Panc1 (cell line): ENCODE data around the gene PRKD3. TPM values are rescaled to one million over a fixed set of nuclear protein-coding genes. Genes with fewer than 3 reads are reported as not detected.

Source experiments
- ATAC-seq: fragments of 200-7000 bp; cut with Tn5 transposase; 2 replicates; pipeline ENCODE4 v1.9.1; 2020; ENCODE audit warnings: mild to moderate bottlenecking, moderate library complexity
- BruUV-seq: library from RNA; stranded (reverse); fragments of 400-500 nt; replicated peaks from 2 replicates; lab custom pipeline; 2021; lab: Mats Ljungman, UMichigan
- CTCF ChIA-PET: fragments of 300-600 bp; sonication (Branson Sonifier 250); formaldehyde crosslinking; loops from one replicate; lab custom pipeline; 2022; ENCODE audit warnings: antibody characterized with exemption; lab: Charles Lee
- POLR2A ChIA-PET: fragments of 300-600 bp; sonication (Branson Sonifier 250); formaldehyde crosslinking; loops from one replicate; lab custom pipeline; 2022; ENCODE audit warnings: antibody characterized with exemption; lab: Charles Lee
- DNase-seq: peaks from one replicate; pipeline ENCODE4 v3.0.0-alpha.2; 2010; ENCODE audit warnings: low read depth, low spot score
- H3K27ac ChIP-seq: 2 replicates; pipeline ENCODE4 v1.5.1; 2011; ENCODE audit warnings: mild to moderate bottlenecking, low read length, inconsistent platforms
- H3K27me3 ChIP-seq: fragments of 200-500 bp; sonication (Bioruptor generic); 2 replicates; pipeline ENCODE4 v1.6.0; 2014; ENCODE audit warnings: low read length, inconsistent platforms; ENCODE audit not compliant: control insufficient read depth, insufficient read depth
- H3K36me3 ChIP-seq: fragments of 200-500 bp; sonication (Bioruptor generic); 2 replicates; pipeline ENCODE4 v1.5.1; 2014; ENCODE audit warnings: inconsistent platforms, mild to moderate bottlenecking, low read length, moderate library complexity; ENCODE audit not compliant: control insufficient read depth, insufficient read depth
- H3K4me1 ChIP-seq: 2 replicates; pipeline ENCODE4 v1.5.1; 2011; ENCODE audit warnings: inconsistent platforms, mild to moderate bottlenecking, low read length, moderate library complexity; ENCODE audit not compliant: control insufficient read depth, insufficient read depth
- H3K4me3 ChIP-seq, 2 experiments: 2 replicates each; pipeline ENCODE4 v1.5.1; 2011 to 2012; ENCODE audit warnings: low read depth in 2 of 2, low read length in 2 of 2, mild to moderate bottlenecking in 2 of 2, inconsistent platforms in 1 of 2, moderate library complexity in 1 of 2
- H3K9me3 ChIP-seq: fragments of 200-500 bp; sonication (Bioruptor generic); 2 replicates; pipeline ENCODE4 v1.5.1; 2014; ENCODE audit warnings: low read depth, mild to moderate bottlenecking, inconsistent platforms, low read length, moderate library complexity; ENCODE audit not compliant: control insufficient read depth, insufficient read depth
- POLR2AphosphoS5 ChIP-seq: IDR thresholded peaks from 2 replicates; pipeline ENCODE4 v1.6.1; 2012; ENCODE audit warnings: mild to moderate bottlenecking, low read depth, low read length, moderate library complexity
- SIN3A ChIP-seq: IDR thresholded peaks from 2 replicates; pipeline ENCODE4 v1.6.1; 2012; ENCODE audit warnings: low read depth, mild to moderate bottlenecking, low read length, moderate library complexity, borderline replicate concordance; ENCODE audit not compliant: insufficient read depth
- TCF7L2 ChIP-seq: IDR thresholded peaks from 2 replicates; pipeline ENCODE4 v1.6.1; 2011; ENCODE audit warnings: mild to moderate bottlenecking, low read depth, low read length, inconsistent platforms
- in situ Hi-C: cut with HindIII; loops from 2 replicates; pipeline ENCODE4 v1.10.0; 2016; ENCODE audit warnings: low sequenced_read_pairs, low pct_unique_long_range_greater_than_20kb
- intact Hi-C: fragments of 100-400 bp; cut with micrococcal nuclease; formaldehyde crosslinking; loops from one replicate; pipeline ENCODE4 v1.10.0; 2022; ENCODE audit not compliant: unreplicated experiment
- total RNA-seq: library from RNA; stranded (reverse); gene quantifications from one replicate; pipeline ENCODE4 v1.2.1, GENCODE V29; 2021; ENCODE audit not compliant: unreplicated experiment
- TF ChIP-seq, protein P1 (sequence below): fragments of 450-650 bp; IDR thresholded peaks from 2 replicates; pipeline ENCODE4 v1.5.1; 2017; ENCODE audit warnings: mild to moderate bottlenecking
- TF ChIP-seq, protein P2 (sequence below), 2 experiments: IDR thresholded peaks; 2 replicates each; pipeline ENCODE4 v1.6.1; 2011 to 2012; ENCODE audit warnings: low read depth in 2 of 2, control low read depth in 1 of 2, low read length in 1 of 2, mild to moderate bottlenecking in 1 of 2, moderate library complexity in 1 of 2; ENCODE audit not compliant: insufficient read depth in 1 of 2

The PRKD3 gene
- total RNA-seq, 1 experiment from 2014 or later, result 21.8 TPM

DNA sequence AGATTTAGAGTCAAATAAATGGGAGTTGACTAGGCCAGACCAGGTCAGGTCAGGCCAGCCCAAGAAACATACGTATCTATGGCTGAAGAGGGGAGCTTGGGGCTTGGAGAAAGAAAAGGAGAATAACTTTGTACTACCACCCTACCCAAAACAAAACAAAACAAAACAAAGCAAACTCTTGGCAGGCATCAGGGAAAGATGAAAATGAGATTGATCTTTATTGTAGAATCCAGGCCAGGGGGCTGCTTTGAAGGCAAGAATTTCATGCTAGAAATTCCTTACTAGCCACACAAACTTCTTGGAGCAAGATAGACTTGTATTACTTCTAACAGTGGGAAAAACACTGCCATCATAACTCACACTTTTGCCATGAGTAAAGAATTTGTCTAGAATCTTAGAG, 46.0 kb upstream of the PRKD3 start:
- Histone ChIP-seq H3K36me3 (no peaks in the 10 kb centered on the region), H3K4me3 (no peak overlapping the region), H3K27me3 (peaks cover 8% of the 10 kb centered on the region; the same call in 1 of the 2 replicates), H3K4me1 (no peaks in the 10 kb centered on the region), H3K27ac (no peak overlapping the region), H3K9me3 (no peaks in the 10 kb centered on the region)
- POLR2A ChIA-PET, result no interaction called here
- no peak for DNase-seq
- no peak for ATAC-seq
- intact Hi-C loops (no loop called here), in situ Hi-C loops (no loop called here)
- no TSS peak for BruUV-seq
- CTCF ChIA-PET, result no interaction called here
- TF ChIP-seq TCF7L2 (no peak), SIN3A (no peak), POLR2AphosphoS5 (no peak)
- TF ChIP-seq, protein P1, sequence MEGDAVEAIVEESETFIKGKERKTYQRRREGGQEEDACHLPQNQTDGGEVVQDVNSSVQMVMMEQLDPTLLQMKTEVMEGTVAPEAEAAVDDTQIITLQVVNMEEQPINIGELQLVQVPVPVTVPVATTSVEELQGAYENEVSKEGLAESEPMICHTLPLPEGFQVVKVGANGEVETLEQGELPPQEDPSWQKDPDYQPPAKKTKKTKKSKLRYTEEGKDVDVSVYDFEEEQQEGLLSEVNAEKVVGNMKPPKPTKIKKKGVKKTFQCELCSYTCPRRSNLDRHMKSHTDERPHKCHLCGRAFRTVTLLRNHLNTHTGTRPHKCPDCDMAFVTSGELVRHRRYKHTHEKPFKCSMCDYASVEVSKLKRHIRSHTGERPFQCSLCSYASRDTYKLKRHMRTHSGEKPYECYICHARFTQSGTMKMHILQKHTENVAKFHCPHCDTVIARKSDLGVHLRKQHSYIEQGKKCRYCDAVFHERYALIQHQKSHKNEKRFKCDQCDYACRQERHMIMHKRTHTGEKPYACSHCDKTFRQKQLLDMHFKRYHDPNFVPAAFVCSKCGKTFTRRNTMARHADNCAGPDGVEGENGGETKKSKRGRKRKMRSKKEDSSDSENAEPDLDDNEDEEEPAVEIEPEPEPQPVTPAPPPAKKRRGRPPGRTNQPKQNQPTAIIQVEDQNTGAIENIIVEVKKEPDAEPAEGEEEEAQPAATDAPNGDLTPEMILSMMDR, result no peak
- TF ChIP-seq, protein P2, sequence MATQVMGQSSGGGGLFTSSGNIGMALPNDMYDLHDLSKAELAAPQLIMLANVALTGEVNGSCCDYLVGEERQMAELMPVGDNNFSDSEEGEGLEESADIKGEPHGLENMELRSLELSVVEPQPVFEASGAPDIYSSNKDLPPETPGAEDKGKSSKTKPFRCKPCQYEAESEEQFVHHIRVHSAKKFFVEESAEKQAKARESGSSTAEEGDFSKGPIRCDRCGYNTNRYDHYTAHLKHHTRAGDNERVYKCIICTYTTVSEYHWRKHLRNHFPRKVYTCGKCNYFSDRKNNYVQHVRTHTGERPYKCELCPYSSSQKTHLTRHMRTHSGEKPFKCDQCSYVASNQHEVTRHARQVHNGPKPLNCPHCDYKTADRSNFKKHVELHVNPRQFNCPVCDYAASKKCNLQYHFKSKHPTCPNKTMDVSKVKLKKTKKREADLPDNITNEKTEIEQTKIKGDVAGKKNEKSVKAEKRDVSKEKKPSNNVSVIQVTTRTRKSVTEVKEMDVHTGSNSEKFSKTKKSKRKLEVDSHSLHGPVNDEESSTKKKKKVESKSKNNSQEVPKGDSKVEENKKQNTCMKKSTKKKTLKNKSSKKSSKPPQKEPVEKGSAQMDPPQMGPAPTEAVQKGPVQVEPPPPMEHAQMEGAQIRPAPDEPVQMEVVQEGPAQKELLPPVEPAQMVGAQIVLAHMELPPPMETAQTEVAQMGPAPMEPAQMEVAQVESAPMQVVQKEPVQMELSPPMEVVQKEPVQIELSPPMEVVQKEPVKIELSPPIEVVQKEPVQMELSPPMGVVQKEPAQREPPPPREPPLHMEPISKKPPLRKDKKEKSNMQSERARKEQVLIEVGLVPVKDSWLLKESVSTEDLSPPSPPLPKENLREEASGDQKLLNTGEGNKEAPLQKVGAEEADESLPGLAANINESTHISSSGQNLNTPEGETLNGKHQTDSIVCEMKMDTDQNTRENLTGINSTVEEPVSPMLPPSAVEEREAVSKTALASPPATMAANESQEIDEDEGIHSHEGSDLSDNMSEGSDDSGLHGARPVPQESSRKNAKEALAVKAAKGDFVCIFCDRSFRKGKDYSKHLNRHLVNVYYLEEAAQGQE (IDR thresholded peaks at IDR 0.05; ENCODE audit: insufficient read depth in 1 of 2, low read depth in 2 of 2, low read length in 1 of 2), result no peak

DNA sequence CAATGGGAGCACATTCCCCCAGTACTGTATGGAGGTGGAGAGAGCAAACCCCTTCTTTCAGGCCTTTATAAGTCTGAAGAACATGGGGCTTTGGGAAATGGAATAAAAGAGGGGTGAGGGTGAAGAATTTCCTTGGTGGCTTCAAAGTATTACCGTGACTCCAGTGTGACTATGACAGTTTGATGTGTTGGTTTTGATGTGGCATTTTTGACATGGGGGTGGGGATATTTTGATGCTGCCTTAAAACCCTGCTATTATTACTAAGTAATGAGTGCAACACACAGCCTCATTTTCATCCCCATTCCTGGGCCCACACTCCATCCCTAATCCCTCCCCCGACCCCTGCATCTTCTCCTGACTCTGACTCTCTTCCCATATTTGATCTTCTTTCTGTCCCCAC, 43.4 kb upstream of the PRKD3 start:
- DNase-seq (no peak), ATAC-seq (no peak)
- Histone ChIP-seq H3K27ac (no peak overlapping the region), H3K4me3 (no peak overlapping the region), H3K36me3 (no peaks in the 10 kb centered on the region), H3K4me1 (no peaks in the 10 kb centered on the region), H3K9me3 (no peaks in the 10 kb centered on the region), H3K27me3 (0 out of 2 replicates have a peak, but pooled peaks cover 3% of the 10 kb centered on the region)
- CTCF ChIA-PET, result no interaction called here
- TF ChIP-seq SIN3A (no peak), TCF7L2 (no peak), POLR2AphosphoS5 (no peak)
- TF ChIP-seq, protein P1, result no peak
- TF ChIP-seq, protein P2 (IDR thresholded peaks at IDR 0.05; ENCODE audit: insufficient read depth in 1 of 2, low read depth in 2 of 2, low read length in 1 of 2), result no peak
- POLR2A ChIA-PET, result interaction anchor here (0.5 kb wide), 1 partner anchor 78 kb away, joined by 3 read pairs; no protein-coding TSS in a partner anchor
- intact Hi-C loops, result no loop called here
- in situ Hi-C loops, result no loop called here
- BruUV-seq, result no TSS peak
